ENCODE results near the gene SOX6.
"Not testable (repeated sequence)": the region's sequence is repeated elsewhere in the genome, so short reads cannot be mapped to it uniquely, and the experiment has no call there.

The SOX6 gene

DNA sequence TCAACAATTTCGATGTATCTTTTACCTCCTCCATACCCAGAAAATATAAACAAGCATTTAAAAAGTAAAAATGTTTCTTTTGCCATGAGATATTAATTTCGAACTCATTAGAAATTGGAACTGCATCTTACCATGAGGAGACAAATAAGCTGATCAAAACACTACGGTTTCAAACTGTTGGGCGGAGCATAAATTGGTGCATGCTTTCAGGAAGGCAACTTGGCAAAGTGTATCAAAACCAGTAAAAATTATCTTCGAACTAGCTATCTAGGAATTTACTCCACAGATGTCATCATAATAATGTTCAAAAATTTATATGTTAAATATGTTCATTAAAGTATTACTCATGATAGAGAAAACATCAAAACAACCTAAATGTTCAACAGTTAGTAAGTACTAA, 21.4 kb upstream of the SOX6 start:
- no peaks in the 10 kb centered on the region for H3K27me3 ChIP-seq (replicated peaks; ENCODE audit: control insufficient read depth, insufficient read depth, low read length)
- H3K36me3 ChIP-seq (ENCODE audit: control insufficient read depth, insufficient read depth, low read length) = no peaks in the 10 kb centered on the region
- TF ChIP-seq, protein P1, sequence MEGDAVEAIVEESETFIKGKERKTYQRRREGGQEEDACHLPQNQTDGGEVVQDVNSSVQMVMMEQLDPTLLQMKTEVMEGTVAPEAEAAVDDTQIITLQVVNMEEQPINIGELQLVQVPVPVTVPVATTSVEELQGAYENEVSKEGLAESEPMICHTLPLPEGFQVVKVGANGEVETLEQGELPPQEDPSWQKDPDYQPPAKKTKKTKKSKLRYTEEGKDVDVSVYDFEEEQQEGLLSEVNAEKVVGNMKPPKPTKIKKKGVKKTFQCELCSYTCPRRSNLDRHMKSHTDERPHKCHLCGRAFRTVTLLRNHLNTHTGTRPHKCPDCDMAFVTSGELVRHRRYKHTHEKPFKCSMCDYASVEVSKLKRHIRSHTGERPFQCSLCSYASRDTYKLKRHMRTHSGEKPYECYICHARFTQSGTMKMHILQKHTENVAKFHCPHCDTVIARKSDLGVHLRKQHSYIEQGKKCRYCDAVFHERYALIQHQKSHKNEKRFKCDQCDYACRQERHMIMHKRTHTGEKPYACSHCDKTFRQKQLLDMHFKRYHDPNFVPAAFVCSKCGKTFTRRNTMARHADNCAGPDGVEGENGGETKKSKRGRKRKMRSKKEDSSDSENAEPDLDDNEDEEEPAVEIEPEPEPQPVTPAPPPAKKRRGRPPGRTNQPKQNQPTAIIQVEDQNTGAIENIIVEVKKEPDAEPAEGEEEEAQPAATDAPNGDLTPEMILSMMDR (IDR thresholded peaks at IDR 0.05; ENCODE audit: insufficient read depth, low read length, poor library complexity, severe bottlenecking) = no peak
- no peak overlapping the region for H3K4me3 ChIP-seq (replicated peaks; ENCODE audit: low read depth, low read length)
- DNase-seq (ENCODE audit: extremely low read depth, insufficient read length) = no peak

DNA sequence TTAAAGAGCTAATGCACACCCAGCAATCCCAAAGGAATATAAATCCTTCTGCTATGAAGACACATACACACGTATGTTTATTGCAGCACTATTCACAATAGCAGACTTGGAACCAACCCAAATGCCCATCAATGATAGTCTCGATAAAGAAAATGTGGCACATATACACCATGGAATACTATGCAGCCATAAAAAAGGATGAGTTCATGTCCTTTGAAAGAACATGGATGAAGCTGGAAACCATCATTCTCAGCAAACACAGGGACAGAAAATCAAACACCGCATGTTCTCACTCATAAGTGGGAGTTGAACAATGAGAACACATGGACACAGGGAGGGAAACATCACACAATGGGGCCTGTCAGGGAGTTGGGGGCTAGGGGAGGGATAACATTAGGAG, 19.3 kb upstream of the SOX6 start:
- DNase-seq (ENCODE audit: extremely low read depth, insufficient read length); H3K4me3 ChIP-seq (replicated peaks; ENCODE audit: low read depth, low read length); H3K27me3 ChIP-seq (replicated peaks; ENCODE audit: control insufficient read depth, insufficient read depth, low read length); H3K36me3 ChIP-seq (ENCODE audit: control insufficient read depth, insufficient read depth, low read length): not testable (repeated sequence)

DNA sequence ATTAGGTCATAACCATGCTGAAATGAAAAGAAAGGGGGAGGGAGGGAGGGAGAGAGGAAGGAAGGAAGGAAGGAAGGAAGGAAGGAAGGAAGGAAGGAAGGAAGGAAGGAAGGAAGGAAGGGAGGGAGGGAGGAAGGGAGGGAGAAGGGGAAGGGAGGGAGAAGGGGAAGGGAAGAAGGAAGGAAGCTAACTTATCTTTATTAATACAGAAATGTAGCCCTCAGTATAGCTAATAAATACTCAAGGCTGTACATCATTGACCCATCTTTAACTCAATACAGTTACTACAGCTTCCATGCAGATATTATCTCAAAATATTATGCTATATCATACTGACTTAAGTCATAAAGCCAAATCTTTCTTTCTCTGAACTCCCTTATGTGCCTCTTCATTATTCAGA, 17.4 kb upstream of the SOX6 start:
- Histone ChIP-seq H3K27me3 (replicated peaks; ENCODE audit: control insufficient read depth, insufficient read depth, low read length) (no peaks in the 10 kb centered on the region), H3K36me3 (ENCODE audit: control insufficient read depth, insufficient read depth, low read length) (no peaks in the 10 kb centered on the region), H3K4me3 (replicated peaks; ENCODE audit: low read depth, low read length) (no peak overlapping the region)
- no peak for DNase-seq (ENCODE audit: extremely low read depth, insufficient read length)
- TF ChIP-seq, protein P1 (IDR thresholded peaks at IDR 0.05; ENCODE audit: insufficient read depth, low read length, poor library complexity, severe bottlenecking) = no peak

DNA sequence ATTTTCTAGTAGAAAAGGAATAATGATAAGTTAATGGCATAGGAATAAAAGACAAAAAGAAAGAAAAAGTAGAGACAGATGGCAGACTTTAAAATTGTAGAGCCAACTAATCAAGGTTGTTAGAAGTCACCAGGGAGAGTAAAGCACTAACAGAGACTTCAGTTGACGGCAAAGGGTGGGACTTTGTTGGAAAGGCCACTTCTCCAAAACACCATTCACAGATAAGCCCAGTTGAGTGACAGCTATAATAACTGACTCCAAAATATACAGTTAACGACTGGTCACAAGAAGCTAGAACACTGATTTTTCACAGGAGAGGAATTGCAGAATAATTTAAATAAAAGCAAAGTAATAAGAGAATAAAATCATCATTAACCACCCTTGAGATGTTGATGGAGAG, 16.0 kb upstream of the SOX6 start:
- TF ChIP-seq, protein P1 (IDR thresholded peaks at IDR 0.05; ENCODE audit: insufficient read depth, low read length, poor library complexity, severe bottlenecking) = no peak
- Histone ChIP-seq H3K4me3 (replicated peaks; ENCODE audit: low read depth, low read length) (no peak overlapping the region), H3K36me3 (ENCODE audit: control insufficient read depth, insufficient read depth, low read length) (no peaks in the 10 kb centered on the region), H3K27me3 (replicated peaks; ENCODE audit: control insufficient read depth, insufficient read depth, low read length) (no peaks in the 10 kb centered on the region)
- no peak for DNase-seq (ENCODE audit: extremely low read depth, insufficient read length)

DNA sequence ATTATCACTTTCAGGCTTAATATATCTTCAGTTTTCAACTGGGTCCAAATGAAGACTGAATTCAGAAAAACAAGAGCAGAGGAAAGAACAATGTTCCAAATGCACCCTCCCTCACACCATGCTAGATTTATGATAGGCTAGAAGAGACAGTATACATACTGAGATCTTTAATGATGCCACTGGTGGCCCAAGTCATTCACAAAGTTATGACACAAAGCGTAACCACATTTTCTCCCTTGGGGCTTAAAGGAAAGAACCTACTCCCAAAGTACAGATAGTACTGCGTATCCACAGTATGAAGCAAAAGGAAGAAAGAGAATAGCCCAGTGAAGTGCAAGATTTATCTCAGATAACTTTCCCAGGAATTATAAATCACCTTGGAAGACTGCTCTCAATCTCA, 10.9 kb upstream of the SOX6 start:
- no peaks in the 10 kb centered on the region for H3K27me3 ChIP-seq (replicated peaks; ENCODE audit: control insufficient read depth, insufficient read depth, low read length)

GRCh38 chr11:16365581-16366228, 9.4 kb upstream of the SOX6 start:
- TF ChIP-seq, protein P1 (IDR thresholded peaks at IDR 0.05; ENCODE audit: insufficient read depth, low read length, poor library complexity, severe bottlenecking) = no peak
- no peak for DNase-seq (ENCODE audit: extremely low read depth, insufficient read length)
- H3K36me3 ChIP-seq (ENCODE audit: control insufficient read depth, insufficient read depth, low read length) = no peaks in the 10 kb centered on the region

More for the DNA sequence above, 10.9 kb upstream of the SOX6 start:
- Histone ChIP-seq H3K4me3 (replicated peaks; ENCODE audit: low read depth, low read length) (no peak overlapping the region), H3K36me3 (ENCODE audit: control insufficient read depth, insufficient read depth, low read length) (no peaks in the 10 kb centered on the region)
- no peak for DNase-seq (ENCODE audit: extremely low read depth, insufficient read length)
- TF ChIP-seq, protein P1 (IDR thresholded peaks at IDR 0.05; ENCODE audit: insufficient read depth, low read length, poor library complexity, severe bottlenecking) = no peak

More at GRCh38 chr11:16365581-16366228, 9.4 kb upstream of the SOX6 start:
- Histone ChIP-seq H3K27me3 (replicated peaks; ENCODE audit: control insufficient read depth, insufficient read depth, low read length) (no peaks in the 10 kb centered on the region), H3K4me3 (replicated peaks; ENCODE audit: low read depth, low read length) (no peak overlapping the region)

Measured in GM06990 (cell line).